Neural cell (in vitro differentiated cells): ENCODE data around the gene PRKAG2. TPM values are rescaled to one million over a fixed set of nuclear protein-coding genes. Genes with fewer than 3 reads are reported as not detected.

ENCODE experiments used
- H2AFZ ChIP-seq: fragments of 200-600, 300-800 bp; sonication (generic), shearing (Covaris generic); 2 replicates; pipeline ENCODE4 v1.6.0; 2014; ENCODE audit warnings: low read depth, mild to moderate bottlenecking, antibody characterized with exemption, low read length, moderate library complexity
- H3F3A ChIP-seq: fragments of 200-600 bp; shearing (Covaris generic); 2 replicates; pipeline ENCODE4 v1.6.1; 2016; ENCODE audit warnings: mild to moderate bottlenecking, moderate library complexity, mixed read lengths, antibody characterized with exemption, low read length; ENCODE audit not compliant: insufficient read depth, poor library complexity, severe bottlenecking
- H3K27ac ChIP-seq: fragments of 200-600, 300-800 bp; sonication (generic), shearing (Covaris generic); 2 replicates; pipeline ENCODE4 v1.5.1; 2014; ENCODE audit warnings: mild to moderate bottlenecking, low read length, moderate library complexity
- H3K27me3 ChIP-seq: fragments of 300-800, 200-600 bp; sonication (generic), shearing (Covaris generic); 2 replicates; pipeline ENCODE4 v1.6.0; 2014; ENCODE audit warnings: mild to moderate bottlenecking, low read depth, low read length, moderate library complexity; ENCODE audit not compliant: insufficient read depth
- H3K36me3 ChIP-seq: fragments of 300-800, 200-600 bp; sonication (generic), shearing (Covaris generic); 2 replicates; pipeline ENCODE4 v1.5.1; 2014; ENCODE audit warnings: mild to moderate bottlenecking, antibody characterized with exemption, low read length, moderate library complexity; ENCODE audit not compliant: insufficient read depth
- H3K4me2 ChIP-seq: fragments of 300-800, 200-600 bp; sonication (generic), shearing (Covaris generic); 2 replicates; pipeline ENCODE4 v1.6.0; 2014; ENCODE audit warnings: mild to moderate bottlenecking, low read length
- H3K4me3 ChIP-seq: fragments of 300-800, 200-600 bp; sonication (generic), shearing (Covaris generic); 2 replicates; pipeline ENCODE4 v1.5.1; 2014; ENCODE audit warnings: mild to moderate bottlenecking, low read length, moderate library complexity
- H3K79me2 ChIP-seq: fragments of 200-600 bp; shearing (Covaris generic); replicated peaks from 2 replicates; pipeline ENCODE4 v1.6.0; 2014; ENCODE audit warnings: mild to moderate bottlenecking, low read length, moderate library complexity; ENCODE audit not compliant: insufficient read depth
- H3K9ac ChIP-seq: fragments of 300-800, 200-600 bp; sonication (generic), shearing (Covaris generic); 2 replicates; pipeline ENCODE4 v1.6.1; 2016; ENCODE audit warnings: mild to moderate bottlenecking, low read length, mixed read lengths
- H3K9me2 ChIP-seq: fragments of 200-600 bp; shearing (Covaris generic); 2 replicates; pipeline ENCODE4 v1.6.1; 2016; ENCODE audit warnings: mild to moderate bottlenecking, low read length, mixed read lengths; ENCODE audit not compliant: insufficient read depth
- H3K9me3 ChIP-seq: fragments of 200-600, 300-800 bp; sonication (generic), shearing (Covaris generic); 2 replicates; pipeline ENCODE4 v1.6.1; 2016; ENCODE audit warnings: mild to moderate bottlenecking, mixed run types, low read length, moderate library complexity, mixed read lengths
- H4K20me1 ChIP-seq: fragments of 200-600 bp; shearing (Covaris generic); 2 replicates; pipeline ENCODE4 v1.6.1; 2016; ENCODE audit warnings: mild to moderate bottlenecking, mixed run types; ENCODE audit not compliant: insufficient read depth
- EP300 ChIP-seq: fragments of 450-650 bp; conservative IDR thresholded peaks from 2 replicates; pipeline ENCODE4 v1.6.1; 2014; ENCODE audit warnings: antibody characterized with exemption, mild to moderate bottlenecking, moderate library complexity; ENCODE audit not compliant: poor library complexity, severe bottlenecking
- EZH2 ChIP-seq: fragments of 200-600, 300-800 bp; shearing (Covaris generic), sonication (generic); IDR thresholded peaks from 2 replicates; pipeline ENCODE4 v1.6.1; 2014; ENCODE audit warnings: antibody characterized with exemption, low read length, borderline replicate concordance, mild to moderate bottlenecking; ENCODE audit not compliant: insufficient read depth, poor library complexity, severe bottlenecking
- MXI1 ChIP-seq: fragments of 450-650 bp; conservative IDR thresholded peaks from 2 replicates; pipeline ENCODE4 v1.6.1; 2014; ENCODE audit warnings: antibody characterized with exemption, mild to moderate bottlenecking; ENCODE audit not compliant: poor library complexity, severe bottlenecking
- POLR2AphosphoS5 ChIP-seq: IDR thresholded peaks from 2 replicates; pipeline ENCODE4 v1.6.1; 2012
- RAD21 ChIP-seq: fragments of 450-650 bp; conservative IDR thresholded peaks from 2 replicates; pipeline ENCODE4 v1.6.1; 2014; ENCODE audit warnings: antibody characterized with exemption, mild to moderate bottlenecking, moderate library complexity
- SMC3 ChIP-seq: fragments of 450-650 bp; conservative IDR thresholded peaks from 2 replicates; pipeline ENCODE4 v1.6.1; 2014; ENCODE audit warnings: antibody characterized with exemption, mild to moderate bottlenecking, moderate library complexity; ENCODE audit not compliant: poor library complexity
- TAF1 ChIP-seq: IDR thresholded peaks from 2 replicates; pipeline ENCODE4 v1.6.1; 2012; ENCODE audit warnings: low read depth
- polyA plus RNA-seq: library from polyadenylated mRNA; depleted of rRNA; stranded (reverse); fragments of >200 nt; gene quantifications from 2 replicates; pipeline ENCODE4 v1.2.3, GENCODE V29; 2014
- TF ChIP-seq, protein P1 (sequence below): IDR thresholded peaks from 2 replicates; pipeline ENCODE4 v1.6.1; 2012; ENCODE audit warnings: borderline replicate concordance
- TF ChIP-seq, protein P2 (sequence below): fragments of 450-650 bp; IDR thresholded peaks from 2 replicates; pipeline ENCODE4 v1.5.1; 2014; ENCODE audit warnings: antibody characterized with exemption, mild to moderate bottlenecking, moderate library complexity; ENCODE audit not compliant: poor library complexity, severe bottlenecking

The PRKAG2 gene
- polyA plus RNA-seq, 1 donor from 2014 or later, result 22.9 TPM

DNA sequence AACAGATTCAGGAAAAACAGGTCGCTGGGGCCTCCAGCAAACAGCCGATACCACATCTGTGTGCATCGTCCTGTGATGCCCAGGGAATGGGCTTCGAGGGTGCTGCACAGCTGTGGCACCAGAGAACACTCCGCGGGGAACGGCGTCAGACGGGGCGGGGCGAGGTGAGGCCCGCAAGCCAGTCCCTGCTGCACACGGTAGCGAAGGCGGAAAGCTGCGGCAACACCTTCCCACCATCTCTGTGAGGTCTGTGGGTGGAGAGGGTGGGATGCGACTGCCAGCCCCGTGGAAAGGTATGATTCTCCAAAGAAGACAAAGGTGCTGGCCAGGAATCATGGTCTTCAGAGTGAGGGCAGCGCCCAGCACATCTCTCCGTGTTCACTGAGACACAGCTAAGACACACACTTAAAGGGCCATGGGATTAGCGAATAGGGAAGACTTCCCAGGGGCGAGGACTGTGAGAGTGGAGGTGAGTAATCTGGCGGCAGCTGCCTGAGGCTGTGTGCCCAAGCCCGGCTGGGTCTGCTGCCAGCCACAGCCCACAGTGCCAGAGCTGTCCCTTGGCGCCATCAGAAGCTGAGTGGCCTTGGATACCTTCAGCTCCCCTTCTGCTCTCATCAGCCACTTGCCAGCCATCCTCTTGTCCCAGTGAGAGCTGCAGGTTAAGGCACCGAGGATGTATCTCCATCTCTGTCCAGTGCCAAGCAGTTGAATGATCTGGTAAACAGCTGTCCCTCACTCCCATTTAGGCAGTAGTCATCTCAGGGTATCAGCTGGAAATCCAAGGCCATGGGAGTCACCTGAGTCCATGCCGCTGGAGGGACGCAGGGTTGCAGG is 17.6 kb downstream of the PRKAG2 start (continued):
- no peak for TF ChIP-seq TAF1
- no peak for TF ChIP-seq SMC3
- no peak for TF ChIP-seq MXI1

DNA sequence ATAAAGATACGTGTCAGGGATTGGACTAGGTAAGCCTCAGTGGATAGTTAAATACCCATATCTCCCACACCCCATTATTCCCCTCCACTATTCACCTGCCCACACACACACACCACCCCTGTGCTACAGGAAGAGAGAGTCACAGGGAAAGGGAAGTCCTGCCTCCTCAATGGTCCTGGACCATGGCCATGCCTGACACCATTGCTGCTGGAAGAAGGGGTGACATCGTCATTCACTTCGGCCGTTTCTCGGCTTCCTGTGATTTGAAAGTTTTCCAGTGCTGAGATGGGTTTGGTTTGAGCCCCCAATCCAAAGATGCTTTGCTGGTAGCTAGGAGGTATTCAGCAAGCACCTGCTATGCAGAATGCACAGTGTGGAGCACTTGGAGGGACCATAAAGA is 18.5 kb downstream of the PRKAG2 start:
- no peak overlapping the region for H3K4me3 ChIP-seq
- H3K4me2 ChIP-seq, result no peak overlapping the region
- H4K20me1 ChIP-seq, result no peaks in the 10 kb centered on the region
- H2AFZ ChIP-seq, result no peak overlapping the region
- no peak overlapping the region for H3K27ac ChIP-seq
- no peak for TF ChIP-seq POLR2AphosphoS5
- TF ChIP-seq RAD21, result no peak
- TF ChIP-seq, protein P1, sequence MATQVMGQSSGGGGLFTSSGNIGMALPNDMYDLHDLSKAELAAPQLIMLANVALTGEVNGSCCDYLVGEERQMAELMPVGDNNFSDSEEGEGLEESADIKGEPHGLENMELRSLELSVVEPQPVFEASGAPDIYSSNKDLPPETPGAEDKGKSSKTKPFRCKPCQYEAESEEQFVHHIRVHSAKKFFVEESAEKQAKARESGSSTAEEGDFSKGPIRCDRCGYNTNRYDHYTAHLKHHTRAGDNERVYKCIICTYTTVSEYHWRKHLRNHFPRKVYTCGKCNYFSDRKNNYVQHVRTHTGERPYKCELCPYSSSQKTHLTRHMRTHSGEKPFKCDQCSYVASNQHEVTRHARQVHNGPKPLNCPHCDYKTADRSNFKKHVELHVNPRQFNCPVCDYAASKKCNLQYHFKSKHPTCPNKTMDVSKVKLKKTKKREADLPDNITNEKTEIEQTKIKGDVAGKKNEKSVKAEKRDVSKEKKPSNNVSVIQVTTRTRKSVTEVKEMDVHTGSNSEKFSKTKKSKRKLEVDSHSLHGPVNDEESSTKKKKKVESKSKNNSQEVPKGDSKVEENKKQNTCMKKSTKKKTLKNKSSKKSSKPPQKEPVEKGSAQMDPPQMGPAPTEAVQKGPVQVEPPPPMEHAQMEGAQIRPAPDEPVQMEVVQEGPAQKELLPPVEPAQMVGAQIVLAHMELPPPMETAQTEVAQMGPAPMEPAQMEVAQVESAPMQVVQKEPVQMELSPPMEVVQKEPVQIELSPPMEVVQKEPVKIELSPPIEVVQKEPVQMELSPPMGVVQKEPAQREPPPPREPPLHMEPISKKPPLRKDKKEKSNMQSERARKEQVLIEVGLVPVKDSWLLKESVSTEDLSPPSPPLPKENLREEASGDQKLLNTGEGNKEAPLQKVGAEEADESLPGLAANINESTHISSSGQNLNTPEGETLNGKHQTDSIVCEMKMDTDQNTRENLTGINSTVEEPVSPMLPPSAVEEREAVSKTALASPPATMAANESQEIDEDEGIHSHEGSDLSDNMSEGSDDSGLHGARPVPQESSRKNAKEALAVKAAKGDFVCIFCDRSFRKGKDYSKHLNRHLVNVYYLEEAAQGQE, result no peak
- no peak for TF ChIP-seq EZH2
- TF ChIP-seq MXI1, result no peak
- TF ChIP-seq EP300, result no peak
- no peak for TF ChIP-seq SMC3
- TF ChIP-seq, protein P2, sequence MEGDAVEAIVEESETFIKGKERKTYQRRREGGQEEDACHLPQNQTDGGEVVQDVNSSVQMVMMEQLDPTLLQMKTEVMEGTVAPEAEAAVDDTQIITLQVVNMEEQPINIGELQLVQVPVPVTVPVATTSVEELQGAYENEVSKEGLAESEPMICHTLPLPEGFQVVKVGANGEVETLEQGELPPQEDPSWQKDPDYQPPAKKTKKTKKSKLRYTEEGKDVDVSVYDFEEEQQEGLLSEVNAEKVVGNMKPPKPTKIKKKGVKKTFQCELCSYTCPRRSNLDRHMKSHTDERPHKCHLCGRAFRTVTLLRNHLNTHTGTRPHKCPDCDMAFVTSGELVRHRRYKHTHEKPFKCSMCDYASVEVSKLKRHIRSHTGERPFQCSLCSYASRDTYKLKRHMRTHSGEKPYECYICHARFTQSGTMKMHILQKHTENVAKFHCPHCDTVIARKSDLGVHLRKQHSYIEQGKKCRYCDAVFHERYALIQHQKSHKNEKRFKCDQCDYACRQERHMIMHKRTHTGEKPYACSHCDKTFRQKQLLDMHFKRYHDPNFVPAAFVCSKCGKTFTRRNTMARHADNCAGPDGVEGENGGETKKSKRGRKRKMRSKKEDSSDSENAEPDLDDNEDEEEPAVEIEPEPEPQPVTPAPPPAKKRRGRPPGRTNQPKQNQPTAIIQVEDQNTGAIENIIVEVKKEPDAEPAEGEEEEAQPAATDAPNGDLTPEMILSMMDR, result no peak
- no peak for TF ChIP-seq TAF1
- no peaks in the 10 kb centered on the region for H3K9me2 ChIP-seq
- no peaks in the 10 kb centered on the region for H3F3A ChIP-seq
- no peaks in the 10 kb centered on the region for H3K79me2 ChIP-seq
- no peaks in the 10 kb centered on the region for H3K9me3 ChIP-seq
- H3K9ac ChIP-seq, result no peak overlapping the region
- H3K36me3 ChIP-seq, result no peaks in the 10 kb centered on the region
- H3K27me3 ChIP-seq, result no peaks in the 10 kb centered on the region

DNA sequence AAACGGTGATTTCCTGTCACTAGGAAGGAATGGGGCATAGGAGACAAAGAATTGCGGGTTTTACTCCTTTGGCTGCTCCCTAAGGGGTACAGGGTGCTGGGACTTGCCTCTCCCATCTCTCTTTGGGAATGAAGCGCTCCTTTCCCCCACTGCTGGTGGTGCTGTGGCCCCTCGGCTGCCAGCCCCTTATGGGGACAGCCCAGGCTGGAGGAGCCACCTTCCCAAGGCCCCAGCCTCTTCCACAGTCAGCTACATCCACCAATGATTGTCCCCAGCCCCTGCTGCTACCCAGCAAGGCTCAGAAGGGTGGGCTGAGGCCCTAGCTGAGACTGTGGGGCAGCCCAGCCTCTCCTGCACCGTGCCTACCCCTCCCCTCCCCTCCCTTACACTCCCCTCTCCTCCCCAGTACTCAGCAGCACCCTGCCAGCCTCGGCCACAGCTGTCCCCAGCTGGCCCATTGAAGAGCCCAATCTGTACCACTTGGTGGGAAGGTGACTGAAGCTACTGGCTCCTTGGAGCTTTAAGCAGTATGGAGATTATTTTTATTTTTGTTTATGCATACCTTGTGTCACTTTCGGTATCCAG is 19.0 kb downstream of the PRKAG2 start:
- Histone ChIP-seq H3F3A (no peaks in the 10 kb centered on the region), H3K4me2 (no peak overlapping the region), H3K36me3 (no peaks in the 10 kb centered on the region), H3K79me2 (no peaks in the 10 kb centered on the region), H3K27me3 (no peaks in the 10 kb centered on the region), H3K4me3 (no peak overlapping the region), H3K9ac (no peak overlapping the region), H2AFZ (no peak overlapping the region), H3K27ac (no peak overlapping the region), H3K9me2 (no peaks in the 10 kb centered on the region), H3K9me3 (no peaks in the 10 kb centered on the region), H4K20me1 (no peaks in the 10 kb centered on the region)
- TF ChIP-seq MXI1 (no peak), RAD21 (no peak), TAF1 (no peak), SMC3 (no peak), POLR2AphosphoS5 (no peak)
- TF ChIP-seq, protein P2, result no peak
